ENCODE results near the gene KIF1B. TPM values are rescaled to one million over a fixed set of nuclear protein-coding genes. Genes with fewer than 3 reads are reported as not detected.
A peak's percentile ranks its signal among the peaks of the same experiment; 100 is the strongest.

The KIF1B gene
- total RNA-seq, 1 donor from 2014 or later, result 7.2 TPM

DNA sequence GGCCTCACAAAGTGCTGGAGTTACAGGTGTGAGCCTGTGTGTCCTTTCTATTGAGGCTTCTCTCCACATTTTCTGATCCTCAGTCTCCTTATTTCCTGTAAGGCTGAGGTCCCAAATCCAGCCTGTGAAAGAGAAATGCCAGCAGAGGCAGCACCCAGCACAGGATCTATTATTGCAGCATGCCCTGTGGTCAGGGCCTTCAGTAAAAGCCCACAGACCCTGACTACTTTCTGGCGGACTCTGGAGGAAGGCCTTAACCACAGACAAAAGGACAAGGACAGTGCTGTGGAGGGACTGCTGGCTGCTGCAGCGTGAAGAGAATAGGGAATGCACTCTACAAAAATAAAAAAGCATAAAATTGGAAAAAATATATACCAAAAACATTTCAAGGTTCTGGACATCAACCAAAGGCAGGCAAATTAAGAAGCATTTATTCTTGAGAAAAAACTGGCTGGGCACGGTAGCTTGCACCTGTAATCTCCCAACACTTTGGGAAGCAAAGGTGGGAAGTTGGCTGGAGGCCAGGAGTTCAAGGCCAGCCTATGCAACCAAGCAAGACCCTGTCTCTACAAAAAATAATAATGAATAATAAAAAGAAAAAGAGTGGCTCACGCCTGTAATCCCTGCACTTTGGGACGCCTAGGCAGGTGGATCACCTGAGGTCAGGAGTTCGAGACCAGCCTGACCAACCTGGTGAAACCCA is 179.1 kb downstream of the KIF1B start:
- Mint-ChIP-seq H3K36me3 (ENCODE audit: low read depth) (no peaks in the 10 kb centered on the region), H3K9me3 (no peaks in the 10 kb centered on the region), H3K27me3 (no peaks in the 10 kb centered on the region), H3K4me1 (peaks cover 12% of the 10 kb centered on the region), H3K4me3 (no peak overlapping the region), H3K27ac (no peak overlapping the region)
- CTCF ChIA-PET, result interaction anchor here (0.7 kb wide), 1 partner anchor 1634 kb away, joined by 3 read pairs; no protein-coding TSS in a partner anchor
- intact Hi-C loops (cut with micrococcal nuclease), result no loop called here
- POLR2A ChIA-PET, result interaction anchor here (2.5 kb wide), 1 partner anchor 9 kb away, joined by 41 read pairs; the partner anchor contains the start of gene PGD
- ATAC-seq (ENCODE audit: low read depth), result no peak
- no peak for DNase-seq
- TF ChIP-seq, protein P1, sequence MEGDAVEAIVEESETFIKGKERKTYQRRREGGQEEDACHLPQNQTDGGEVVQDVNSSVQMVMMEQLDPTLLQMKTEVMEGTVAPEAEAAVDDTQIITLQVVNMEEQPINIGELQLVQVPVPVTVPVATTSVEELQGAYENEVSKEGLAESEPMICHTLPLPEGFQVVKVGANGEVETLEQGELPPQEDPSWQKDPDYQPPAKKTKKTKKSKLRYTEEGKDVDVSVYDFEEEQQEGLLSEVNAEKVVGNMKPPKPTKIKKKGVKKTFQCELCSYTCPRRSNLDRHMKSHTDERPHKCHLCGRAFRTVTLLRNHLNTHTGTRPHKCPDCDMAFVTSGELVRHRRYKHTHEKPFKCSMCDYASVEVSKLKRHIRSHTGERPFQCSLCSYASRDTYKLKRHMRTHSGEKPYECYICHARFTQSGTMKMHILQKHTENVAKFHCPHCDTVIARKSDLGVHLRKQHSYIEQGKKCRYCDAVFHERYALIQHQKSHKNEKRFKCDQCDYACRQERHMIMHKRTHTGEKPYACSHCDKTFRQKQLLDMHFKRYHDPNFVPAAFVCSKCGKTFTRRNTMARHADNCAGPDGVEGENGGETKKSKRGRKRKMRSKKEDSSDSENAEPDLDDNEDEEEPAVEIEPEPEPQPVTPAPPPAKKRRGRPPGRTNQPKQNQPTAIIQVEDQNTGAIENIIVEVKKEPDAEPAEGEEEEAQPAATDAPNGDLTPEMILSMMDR (IDR thresholded peaks at IDR 0.05), result no peak

DNA sequence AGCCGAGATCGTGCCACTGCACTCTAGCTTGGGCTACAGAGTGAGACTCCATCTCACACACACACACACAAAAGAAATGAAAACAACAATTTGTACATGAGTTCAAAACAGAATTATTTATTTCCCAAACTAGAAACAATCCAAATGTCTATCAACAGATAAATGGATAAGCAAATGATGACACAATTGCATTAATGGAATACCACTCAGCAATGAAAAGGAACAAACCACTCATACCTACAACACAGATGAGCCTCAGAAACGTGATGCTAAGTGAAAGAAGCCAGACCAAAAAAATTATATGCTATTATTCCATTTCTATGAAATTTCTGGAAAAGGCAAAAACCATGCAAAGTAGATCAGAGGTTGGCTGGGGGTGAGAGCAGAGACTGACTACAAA is 186.5 kb downstream of the KIF1B start:
- intact Hi-C loops (cut with micrococcal nuclease), result loop anchor here (5.0 kb wide), 1 partner anchor 1410 kb away; the partner anchor contains the start of genes CLCN6 and MTHFR
- H3K4me3 Mint-ChIP-seq, result peak overlapping the region; percentile 35
- peaks cover 22% of the 10 kb centered on the region for H3K4me1 Mint-ChIP-seq
- ChIA-PET POLR2A (no interaction called here), CTCF (no interaction called here)
- H3K27ac Mint-ChIP-seq, result no peak overlapping the region
- H3K36me3 Mint-ChIP-seq (ENCODE audit: low read depth), result peaks cover 14% of the 10 kb centered on the region
- ATAC-seq (ENCODE audit: low read depth) (no peak), DNase-seq (no peak)
- TF ChIP-seq, protein P1 (IDR thresholded peaks at IDR 0.05), result no peak
- H3K9me3 Mint-ChIP-seq, result no peaks in the 10 kb centered on the region
- H3K27me3 Mint-ChIP-seq, result no peaks in the 10 kb centered on the region

DNA sequence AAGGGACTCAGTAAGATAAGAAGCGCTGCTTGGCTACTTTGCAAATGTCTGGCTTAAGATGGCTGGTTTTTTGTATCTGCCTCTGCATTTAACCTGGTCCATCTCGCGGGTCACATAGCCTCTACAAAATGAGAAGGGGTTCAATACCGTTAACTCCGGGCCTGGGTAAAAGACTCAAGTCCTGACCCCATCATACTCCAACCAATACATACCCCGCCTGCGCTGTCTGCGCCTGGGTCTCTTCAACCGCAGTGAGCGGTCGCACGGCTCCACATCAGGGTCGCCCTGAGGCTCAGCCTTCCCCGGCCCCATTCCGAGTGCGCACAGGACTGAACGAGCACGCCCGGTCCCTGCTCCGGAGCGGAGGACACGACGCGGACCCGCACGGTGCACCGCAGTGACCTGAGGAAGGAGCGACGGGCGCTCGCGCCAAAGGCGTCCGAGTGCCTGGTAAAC is 187.9 kb downstream of the KIF1B start:
- ChIA-PET CTCF (interaction anchor here (0.9 to 2.5 kb wide), 3 partner anchors 11 to 188 kb away, joined by 3 to 9 read pairs (median 4); partner anchors contain the start of genes CENPS and KIF1B), POLR2A (interaction anchor here (0.6 to 2.2 kb wide), 8 partner anchors 10 to 1510 kb away, joined by 3 to 41 read pairs (median 5); partner anchors contain the start of gene CENPS)
- no peaks in the 10 kb centered on the region for H3K9me3 Mint-ChIP-seq
- TF ChIP-seq, protein P1 (IDR thresholded peaks at IDR 0.05), result no peak
- H3K4me1 Mint-ChIP-seq, result peaks cover 22% of the 10 kb centered on the region
- ATAC-seq (ENCODE audit: low read depth), result no peak
- intact Hi-C loops (cut with micrococcal nuclease), result loop anchor here (1.0 to 5.0 kb wide), 7 partner anchors 10 to 1409 kb away; partner anchors contain the start of genes CENPS, CLCN6, DFFA and KIF1B
- H3K36me3 Mint-ChIP-seq (ENCODE audit: low read depth), result peaks cover 24% of the 10 kb centered on the region
- H3K27ac Mint-ChIP-seq, result peak overlapping the region; percentile 87
- no peak for DNase-seq
- H3K27me3 Mint-ChIP-seq, result no peaks in the 10 kb centered on the region
- H3K4me3 Mint-ChIP-seq, result peak overlapping the region; percentile 92

DNA sequence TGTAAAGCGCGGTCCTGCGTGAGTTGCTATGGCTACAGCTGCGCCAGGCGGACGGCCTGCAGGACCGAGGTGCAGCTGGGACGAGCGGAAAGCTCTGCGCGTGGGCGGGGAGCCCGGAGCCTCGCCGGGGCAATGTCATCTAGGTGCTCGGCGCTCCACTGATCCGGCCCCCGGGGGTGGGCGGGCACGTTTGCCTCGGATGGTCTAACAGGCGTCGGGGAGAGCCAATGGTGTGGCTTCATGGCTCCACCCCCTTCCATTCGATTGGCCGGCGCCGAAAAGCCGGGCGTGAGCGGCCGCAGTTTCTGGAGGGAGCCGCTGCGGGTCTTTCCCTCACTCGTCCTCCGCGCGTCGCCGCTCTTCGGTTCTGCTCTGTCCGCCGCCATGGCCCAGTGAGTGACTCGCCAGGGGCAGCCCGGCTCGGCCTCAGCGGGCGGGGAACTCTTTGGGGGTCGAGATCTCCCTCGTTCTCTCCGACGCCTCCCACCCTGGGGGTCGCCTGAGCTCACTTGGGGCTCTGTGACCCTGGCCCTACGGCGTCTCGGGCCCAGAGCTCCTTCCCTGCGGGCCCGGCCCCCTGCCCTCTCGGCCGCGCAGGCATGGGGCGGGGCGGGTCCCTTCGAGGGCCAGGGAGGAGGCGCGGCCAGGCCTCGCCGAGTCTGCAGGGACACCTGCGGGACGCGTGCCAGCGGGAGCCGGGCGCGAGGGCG is 188.5 kb downstream of the KIF1B start, which contains the start of gene PGD:
PGD (plus strand) TSS at position 331 of the 710 bp plus-strand sequence; CDS start at position 385, 54 bp downstream.
- peak within 1 kb of the TSS; percentile 87 for H3K27ac Mint-ChIP-seq
- H3K27me3 Mint-ChIP-seq, result no peaks in the 10 kb centered on the region
- peak; percentile 94 for ATAC-seq (ENCODE audit: low read depth)
- peaks cover 30% of the 10 kb centered on the region for H3K36me3 Mint-ChIP-seq (ENCODE audit: low read depth)
- peak; percentile 95 for DNase-seq
- TF ChIP-seq, protein P1 (IDR thresholded peaks at IDR 0.05), result no peak
- CTCF ChIA-PET, result interaction anchor here (0.9 to 2.5 kb wide), 3 partner anchors 11 to 188 kb away, joined by 3 to 9 read pairs (median 4); partner anchors contain the start of genes CENPS and KIF1B
- POLR2A ChIA-PET, result interaction anchor here (0.6 to 2.2 kb wide), 10 partner anchors 11 to 1511 kb away, joined by 3 to 41 read pairs (median 5); partner anchors contain the start of gene CENPS
- H3K4me1 Mint-ChIP-seq, result peaks cover 22% of the 10 kb centered on the region
- H3K9me3 Mint-ChIP-seq, result no peaks in the 10 kb centered on the region
- H3K4me3 Mint-ChIP-seq, result peak within 1 kb of the TSS; percentile 92
- intact Hi-C loops (cut with micrococcal nuclease), result loop anchor here (1.0 to 5.0 kb wide), 7 partner anchors 11 to 1408 kb away; partner anchors contain the start of genes CENPS, CLCN6, DFFA and KIF1B

All from activated B cell treated with CpG ODN at 0.5 μM for 24 hours (primary cell).